H1 (cell line): ENCODE data around the gene PPP1R12B. TPM values are rescaled to one million over a fixed set of nuclear protein-coding genes. Genes with fewer than 3 reads are reported as not detected.

Experiments
- CTCF ChIA-PET: fragments of 300-600 bp; sonication (Branson Sonifier 250); formaldehyde crosslinking; loops from one replicate; lab custom pipeline; 2021; ENCODE audit not compliant: partially characterized antibody; lab: Charles Lee
- POLR2A ChIA-PET: fragments of 300-600 bp; sonication (Branson Sonifier 250); formaldehyde crosslinking; loops from one replicate; lab custom pipeline; 2021; ENCODE audit warnings: inconsistent platforms; ENCODE audit not compliant: partially characterized antibody; lab: Charles Lee
- DNase-seq, 2 experiments: peaks; one replicate each; pipeline versions ENCODE4 v3.0.0 to v3.0.0-alpha.2; 2010 to 2022; ENCODE audit warnings: low spot score in 2 of 2, low read depth in 1 of 2, mixed read lengths in 1 of 2
- FAIRE-seq: peaks from 2 replicates; lab custom pipeline; 2011; peaks lifted over from hg19 to GRCh38; lab: Jason Lieb, UNC
- H2AFZ ChIP-seq: 2 replicates; pipeline ENCODE4 v1.8.1; 2012; ENCODE audit warnings: low read length, inconsistent platforms
- H2AK5ac ChIP-seq: 2 replicates; pipeline ENCODE4 v1.6.1; 2013; ENCODE audit warnings: low read depth, low read length
- H2BK120ac ChIP-seq: replicated peaks from 2 replicates; pipeline ENCODE3; 2013; ENCODE audit warnings: low read depth, low read length, inconsistent platforms
- H2BK12ac ChIP-seq: 2 replicates; pipeline ENCODE4 v1.6.1; 2013; ENCODE audit warnings: low read depth, low read length
- H2BK15ac ChIP-seq: 2 replicates; pipeline ENCODE4 v1.6.1; 2013; ENCODE audit warnings: low read length
- H2BK20ac ChIP-seq: 2 replicates; pipeline ENCODE4 v1.6.1; 2013; ENCODE audit warnings: low read length
- H2BK5ac ChIP-seq: 2 replicates; pipeline ENCODE4 v1.6.1; 2013; ENCODE audit warnings: low read depth, low read length
- H3K14ac ChIP-seq: 2 replicates; pipeline ENCODE4 v1.6.1; 2013; ENCODE audit warnings: inconsistent platforms; ENCODE audit not compliant: insufficient read length
- H3K18ac ChIP-seq: 2 replicates; pipeline ENCODE4 v1.6.1; 2013; ENCODE audit warnings: low read length; ENCODE audit errors: extremely low read depth
- H3K23ac ChIP-seq: 2 replicates; pipeline ENCODE4 v1.6.1; 2013; ENCODE audit warnings: inconsistent platforms; ENCODE audit not compliant: insufficient read length
- H3K23me2 ChIP-seq: 2 replicates; pipeline ENCODE4 v1.6.1; 2013; ENCODE audit warnings: low read depth, low read length
- H3K27ac ChIP-seq: 2 replicates; pipeline ENCODE4 v1.6.1; 2011; ENCODE audit warnings: low read depth, low read length, inconsistent platforms
- H3K27me3 ChIP-seq, 4 experiments: replicated peaks in 1 of 4; 1 replicate in 1 of 4; 2 replicates in 3 of 4; pipeline versions ENCODE4 v1.6.1 to v1.8.1; 2011 to 2013; ENCODE audit warnings: low read length in 3 of 4, mild to moderate bottlenecking in 3 of 4, inconsistent platforms in 2 of 4, mixed read lengths in 2 of 4, moderate library complexity in 1 of 4; ENCODE audit not compliant: control insufficient read depth in 3 of 4, insufficient read depth in 3 of 4; ENCODE audit errors: extremely low read depth in 1 of 4
- H3K36me3 ChIP-seq, 4 experiments: 2 replicates each; pipeline versions ENCODE4 v1.6.1 to v1.8.1; 2011 to 2013; ENCODE audit warnings: mild to moderate bottlenecking in 4 of 4, low read length in 3 of 4, moderate library complexity in 2 of 4, control low read depth in 1 of 4, inconsistent platforms in 1 of 4; ENCODE audit not compliant: insufficient read depth in 4 of 4, control insufficient read depth in 2 of 4
- H3K4ac ChIP-seq: replicated peaks from 2 replicates; pipeline ENCODE3; 2013; ENCODE audit warnings: low read length, low read depth, mixed read lengths, inconsistent platforms; ENCODE audit not compliant: insufficient read length
- H3K4me1 ChIP-seq, 4 experiments: replicated peaks in 1 of 4; 1 replicate in 1 of 4; 2 replicates in 3 of 4; pipeline versions ENCODE4 v1.6.1 to v1.8.1; 2011 to 2013; ENCODE audit warnings: low read length in 3 of 4, inconsistent platforms in 2 of 4, mixed read lengths in 1 of 4; ENCODE audit not compliant: insufficient read depth in 4 of 4, control insufficient read depth in 3 of 4
- H3K4me2 ChIP-seq, 2 experiments: 2 replicates each; pipeline versions ENCODE4 v1.6.1 to v1.8.1; 2011 to 2013; ENCODE audit warnings: low read depth in 2 of 2, low read length in 2 of 2, control low read depth in 1 of 2, inconsistent platforms in 1 of 2, mild to moderate bottlenecking in 1 of 2; ENCODE audit not compliant: insufficient read depth in 1 of 2
- H3K4me3 ChIP-seq, 4 experiments: fragments of 200-600, 300-600 bp in 1 of 4; sonication (generic), shearing (Covaris generic), sonication (Bioruptor Twin) in 1 of 4; 2 replicates each; pipeline versions ENCODE4 v1.5.1 to v1.8.1; 2011 to 2016; ENCODE audit warnings: low read length in 4 of 4, low read depth in 3 of 4, control low read depth in 2 of 4, inconsistent platforms in 2 of 4, mild to moderate bottlenecking in 2 of 4, mixed read lengths in 1 of 4, moderate library complexity in 1 of 4; ENCODE audit not compliant: insufficient read depth in 2 of 4; ENCODE audit errors: extremely low read depth in 1 of 4
- H3K56ac ChIP-seq: replicated peaks from 2 replicates; pipeline ENCODE3; 2013; ENCODE audit warnings: low read depth, mild to moderate bottlenecking, mixed read lengths, low read length, inconsistent platforms; ENCODE audit not compliant: insufficient read length
- H3K79me1 ChIP-seq: 2 replicates; pipeline ENCODE4 v1.6.1; 2013; ENCODE audit warnings: low read depth, low read length, control low read depth
- H3K79me2 ChIP-seq, 2 experiments: 2 replicates each; pipeline versions ENCODE4 v1.6.1 to v1.8.1; 2012 to 2013; ENCODE audit warnings: low read length in 2 of 2, mild to moderate bottlenecking in 2 of 2, inconsistent platforms in 1 of 2; ENCODE audit not compliant: insufficient read depth in 2 of 2, control insufficient read depth in 1 of 2
- H3K9ac ChIP-seq, 4 experiments: replicated peaks in 1 of 4; 1 replicate in 1 of 4; 2 replicates in 3 of 4; pipeline versions ENCODE4 v1.6.1 to v1.8.1; 2011 to 2013; ENCODE audit warnings: low read depth in 3 of 4, low read length in 3 of 4, control low read depth in 2 of 4, mild to moderate bottlenecking in 2 of 4, moderate library complexity in 2 of 4, inconsistent platforms in 1 of 4; ENCODE audit errors: extremely low read depth in 1 of 4
- H3K9me3 ChIP-seq, 2 experiments: 2 replicates each; pipeline versions ENCODE4 v1.6.1 to v1.8.1; 2012 to 2013; ENCODE audit warnings: mild to moderate bottlenecking in 2 of 2, moderate library complexity in 2 of 2, control low read depth in 1 of 2, inconsistent platforms in 1 of 2, low read depth in 1 of 2, low read length in 1 of 2, mixed read lengths in 1 of 2; ENCODE audit not compliant: insufficient read depth in 2 of 2
- H4K20me1 ChIP-seq, 2 experiments: replicated peaks in 1 of 2; 2 replicates each; pipeline versions ENCODE3 to v1.8.1; 2011 to 2013; ENCODE audit warnings: inconsistent platforms in 2 of 2, low read length in 2 of 2, mild to moderate bottlenecking in 1 of 2; ENCODE audit not compliant: insufficient read depth in 2 of 2, control insufficient read depth in 1 of 2
- H4K5ac ChIP-seq: 2 replicates; pipeline ENCODE4 v1.6.1; 2013; ENCODE audit warnings: low read length, low read depth, mixed read lengths, inconsistent platforms; ENCODE audit not compliant: insufficient read length
- H4K8ac ChIP-seq: 2 replicates; pipeline ENCODE4 v1.8.0; 2013; ENCODE audit warnings: mild to moderate bottlenecking, moderate library complexity, low read length, inconsistent platforms; ENCODE audit not compliant: insufficient read depth; ENCODE audit errors: extremely low read depth
- H4K91ac ChIP-seq: replicated peaks from 2 replicates; pipeline ENCODE3; 2013; ENCODE audit warnings: low read length, mixed read lengths, inconsistent platforms; ENCODE audit not compliant: insufficient read length
- BACH1 ChIP-seq: IDR thresholded peaks from 2 replicates; pipeline ENCODE4 v1.6.1; 2012; ENCODE audit warnings: low read length, improper control_type of control experiment
- BCL11A ChIP-seq, 2 experiments: IDR thresholded peaks; one replicate each; pipeline ENCODE4 v1.6.1; 2011; ENCODE audit warnings: low read depth in 2 of 2, low read length in 2 of 2, mild to moderate bottlenecking in 2 of 2
- CEBPB ChIP-seq: IDR thresholded peaks from 2 replicates; pipeline ENCODE4 v1.6.1; 2012; ENCODE audit warnings: low read depth, low read length
- EP300 ChIP-seq, 2 experiments: IDR thresholded peaks; 1 replicate in 1 of 2; 2 replicates in 1 of 2; pipeline ENCODE4 v1.6.1; 2011 to 2012; ENCODE audit warnings: low read depth in 2 of 2, low read length in 2 of 2, mild to moderate bottlenecking in 2 of 2, borderline replicate concordance in 1 of 2, inconsistent platforms in 1 of 2, moderate library complexity in 1 of 2
- RBBP5 ChIP-seq: IDR thresholded peaks from 2 replicates; pipeline ENCODE4 v1.7.1; 2012; ENCODE audit warnings: low read depth, mild to moderate bottlenecking, inconsistent platforms, low read length, moderate library complexity, borderline replicate concordance
- SIRT6 ChIP-seq: IDR thresholded peaks from one replicate; pipeline ENCODE4 v1.7.1; 2012; ENCODE audit warnings: low read length, inconsistent platforms
- TAF1 ChIP-seq: IDR thresholded peaks from 2 replicates; pipeline ENCODE4 v1.6.1; 2011; ENCODE audit warnings: mild to moderate bottlenecking, low read depth, low read length
- WGBS, 2 experiments: shearing (Covaris generic) in 1 of 2; methylation state at CpG; one replicate each; pipeline versions ENCODE4 v1.1.6 to v1.1.7; 2013 to 2015; ENCODE audit warnings: low lambda C conversion rate in 2 of 2, mixed read lengths in 2 of 2, inconsistent platforms in 1 of 2, low coverage in 1 of 2, missing lambda C conversion rate in 1 of 2; ENCODE audit not compliant: insufficient replicate concordance in 2 of 2, insufficient coverage in 1 of 2, insufficient read length in 1 of 2; ENCODE audit errors: extremely low coverage in 1 of 2, missing lambda C conversion rate in 1 of 2; 5-methylcytosine and 5-hydroxymethylcytosine counted together
- polyA plus RNA-seq, 7 experiments: library from polyadenylated mRNA; depleted of rRNA in 3 of 7; stranded (reverse) in 5 of 7; unstranded in 2 of 7; fragments of >200 nt in 5 of 7; fragments of 200-250 nt in 2 of 7; gene quantifications; 1 replicate in 5 of 7; 2 replicates in 1 of 7; 4 replicates in 1 of 7; pipeline versions ENCODE4 v1.2.1 to v1.2.3, GENCODE V29; 2011 to 2013; ENCODE audit warnings: missing spikeins in 2 of 7, mixed read lengths in 2 of 7
- total RNA-seq: library from RNA; stranded (reverse); fragmentation: NEBNext Ultra II Directional; extraction: Animal tissue kit (Norgen Biotek cat#: 25700); gene quantifications from 2 replicates; pipeline ENCODE4 v1.2.1, GENCODE V29; 2021

Gene PPP1R12B
- total and polyA plus RNA-seq, 2 of the 8 experiments (the other 6 are each of a cell fraction or from before 2014, with no cell fraction given), result 7.9 to 18.7 TPM

GRCh38 chr1:202351725-202352124 lies 3.2 kb downstream of the PPP1R12B start:
- H2AK5ac ChIP-seq, result no peak overlapping the region
- H3K18ac ChIP-seq, result no peak overlapping the region
- H2BK15ac ChIP-seq, result no peak overlapping the region
- H3K4me3 ChIP-seq, result no peak overlapping the region
- no peak overlapping the region for H2BK12ac ChIP-seq
- no peaks in the 10 kb centered on the region for H4K20me1 ChIP-seq
- FAIRE-seq (no peak), DNase-seq (no peak)
- no peak overlapping the region for H3K23ac ChIP-seq
- WGBS, 2 experiments, result 76% methylated on average over 2 of the region's 2 CpGs; no CpG with 5 or more reads in 1 of the 2 experiments
- no peak overlapping the region for H4K8ac ChIP-seq
- ChIA-PET POLR2A (interaction anchor here (0.8 to 1.5 kb wide), 2 partner anchors 10 to 16 kb away, joined by 3 to 4 read pairs; partner anchors contain the start of gene UBE2T), CTCF (interaction anchor here (0.7 kb wide), 1 partner anchor 9 kb away, joined by 3 read pairs; no protein-coding TSS in a partner anchor)
- no peaks in the 10 kb centered on the region for H3K9me3 ChIP-seq
- H3K79me1 ChIP-seq, result no peaks in the 10 kb centered on the region; the same call in 1 of the 2 replicates
- no peaks in the 10 kb centered on the region for H3K36me3 ChIP-seq
- no peak overlapping the region for H3K4me2 ChIP-seq
- no peak overlapping the region for H2AFZ ChIP-seq
- no peak overlapping the region for H2BK5ac ChIP-seq
- no peak overlapping the region for H2BK20ac ChIP-seq
- H3K9ac ChIP-seq, result no peak overlapping the region
- H4K5ac ChIP-seq, result no peak overlapping the region
- H3K27me3 ChIP-seq, result no peaks in the 10 kb centered on the region
- no peak overlapping the region for H3K56ac ChIP-seq
- H3K23me2 ChIP-seq, result peaks cover 8% of the 10 kb centered on the region
- H4K91ac ChIP-seq, result no peak overlapping the region
- H3K14ac ChIP-seq, result no peak overlapping the region
- no peak overlapping the region for H3K4ac ChIP-seq
- peaks cover 0 to 28% of the 10 kb centered on the region in 2 experiments; a peak in 3 of 4 replicates for H3K79me2 ChIP-seq
- no peak overlapping the region for H3K27ac ChIP-seq
- H3K4me1 ChIP-seq, result peaks cover 0 to 5% (median 0%) of the 10 kb centered on the region in 4 experiments; a peak in 2 of 7 replicates
- no peak overlapping the region for H2BK120ac ChIP-seq
- TF ChIP-seq BACH1, result no peak
- no peak for TF ChIP-seq TAF1
- TF ChIP-seq EP300 (IDR thresholded peaks at IDR 0.05; ENCODE audit: borderline replicate concordance in 1 of 2, low read depth in 2 of 2, low read length in 2 of 2), result no peak
- TF ChIP-seq RBBP5, result no peak
- TF ChIP-seq BCL11A (IDR thresholded peaks at IDR 0.05; ENCODE audit: low read depth in 2 of 2, low read length in 2 of 2), result no peak
- no peak for TF ChIP-seq SIRT6
- TF ChIP-seq CEBPB, result no peak
